HL-60 (cell line): ENCODE data around the gene LRRC25.

Source experiments
- GABPA ChIP-seq: IDR thresholded peaks from 2 replicates; pipeline ENCODE4 v1.6.1; 2012; ENCODE audit warnings: low read depth
- POLR2AphosphoS5 ChIP-seq: IDR thresholded peaks from 2 replicates; pipeline ENCODE4 v1.6.1; 2012; ENCODE audit warnings: low read depth
- SPI1 ChIP-seq: IDR thresholded peaks from 2 replicates; pipeline ENCODE4 v1.6.1; 2012; ENCODE audit warnings: low read depth, mild to moderate bottlenecking, borderline replicate concordance
- TF ChIP-seq, protein P1 (sequence below): IDR thresholded peaks from one replicate; pipeline ENCODE4 v1.5.1; 2011; ENCODE audit warnings: low read length, control low read depth, inconsistent platforms; ENCODE audit not compliant: insufficient read depth
- TF ChIP-seq, protein P2 (sequence below): IDR thresholded peaks from 2 replicates; pipeline ENCODE4 v1.6.1; 2012; ENCODE audit warnings: low read depth; ENCODE audit not compliant: insufficient replicate concordance

DNA sequence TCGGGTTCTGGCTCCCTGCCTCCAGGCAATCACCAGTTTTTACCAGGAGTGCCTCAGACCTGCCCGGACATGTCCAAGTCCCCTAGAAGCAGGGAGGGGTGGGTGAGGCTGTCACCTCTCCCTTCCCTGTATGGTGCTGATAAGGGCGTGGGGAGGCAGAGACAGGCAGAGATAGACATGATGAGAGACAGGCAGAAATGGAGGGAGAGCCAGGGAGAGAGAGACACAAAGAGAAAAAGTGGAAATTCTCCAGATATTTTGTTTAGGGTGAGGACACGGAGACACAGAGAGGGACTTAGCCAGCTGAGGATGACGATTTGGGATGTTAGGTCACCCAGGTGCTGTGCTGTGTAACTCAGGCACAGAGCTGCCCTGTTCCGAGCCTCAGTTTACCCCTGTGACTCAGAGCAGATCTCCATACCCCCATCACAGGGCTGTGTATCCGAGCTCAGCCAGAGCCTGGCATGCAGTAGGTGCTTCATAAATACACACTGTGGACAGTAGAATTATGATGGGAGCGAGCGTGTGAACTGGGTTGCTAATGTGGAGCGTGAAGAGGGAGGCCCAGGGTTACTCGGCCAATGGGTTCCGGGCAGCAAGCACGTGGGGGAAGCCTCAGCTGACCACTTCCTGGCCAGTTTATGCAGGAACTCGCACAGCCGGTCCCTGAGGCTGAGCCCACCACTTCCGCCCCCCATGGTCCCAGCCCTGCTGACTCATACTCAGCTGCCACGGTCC is 23.4 kb downstream of the LRRC25 start:
- TF ChIP-seq, protein P1, sequence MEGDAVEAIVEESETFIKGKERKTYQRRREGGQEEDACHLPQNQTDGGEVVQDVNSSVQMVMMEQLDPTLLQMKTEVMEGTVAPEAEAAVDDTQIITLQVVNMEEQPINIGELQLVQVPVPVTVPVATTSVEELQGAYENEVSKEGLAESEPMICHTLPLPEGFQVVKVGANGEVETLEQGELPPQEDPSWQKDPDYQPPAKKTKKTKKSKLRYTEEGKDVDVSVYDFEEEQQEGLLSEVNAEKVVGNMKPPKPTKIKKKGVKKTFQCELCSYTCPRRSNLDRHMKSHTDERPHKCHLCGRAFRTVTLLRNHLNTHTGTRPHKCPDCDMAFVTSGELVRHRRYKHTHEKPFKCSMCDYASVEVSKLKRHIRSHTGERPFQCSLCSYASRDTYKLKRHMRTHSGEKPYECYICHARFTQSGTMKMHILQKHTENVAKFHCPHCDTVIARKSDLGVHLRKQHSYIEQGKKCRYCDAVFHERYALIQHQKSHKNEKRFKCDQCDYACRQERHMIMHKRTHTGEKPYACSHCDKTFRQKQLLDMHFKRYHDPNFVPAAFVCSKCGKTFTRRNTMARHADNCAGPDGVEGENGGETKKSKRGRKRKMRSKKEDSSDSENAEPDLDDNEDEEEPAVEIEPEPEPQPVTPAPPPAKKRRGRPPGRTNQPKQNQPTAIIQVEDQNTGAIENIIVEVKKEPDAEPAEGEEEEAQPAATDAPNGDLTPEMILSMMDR: no peak
- TF ChIP-seq GABPA (peak; percentile 66), POLR2AphosphoS5 (no peak; the same call in 1 of the 2 replicates), SPI1 (peak; percentile 50; the same call in 1 of the 2 replicates)
- TF ChIP-seq, protein P2, sequence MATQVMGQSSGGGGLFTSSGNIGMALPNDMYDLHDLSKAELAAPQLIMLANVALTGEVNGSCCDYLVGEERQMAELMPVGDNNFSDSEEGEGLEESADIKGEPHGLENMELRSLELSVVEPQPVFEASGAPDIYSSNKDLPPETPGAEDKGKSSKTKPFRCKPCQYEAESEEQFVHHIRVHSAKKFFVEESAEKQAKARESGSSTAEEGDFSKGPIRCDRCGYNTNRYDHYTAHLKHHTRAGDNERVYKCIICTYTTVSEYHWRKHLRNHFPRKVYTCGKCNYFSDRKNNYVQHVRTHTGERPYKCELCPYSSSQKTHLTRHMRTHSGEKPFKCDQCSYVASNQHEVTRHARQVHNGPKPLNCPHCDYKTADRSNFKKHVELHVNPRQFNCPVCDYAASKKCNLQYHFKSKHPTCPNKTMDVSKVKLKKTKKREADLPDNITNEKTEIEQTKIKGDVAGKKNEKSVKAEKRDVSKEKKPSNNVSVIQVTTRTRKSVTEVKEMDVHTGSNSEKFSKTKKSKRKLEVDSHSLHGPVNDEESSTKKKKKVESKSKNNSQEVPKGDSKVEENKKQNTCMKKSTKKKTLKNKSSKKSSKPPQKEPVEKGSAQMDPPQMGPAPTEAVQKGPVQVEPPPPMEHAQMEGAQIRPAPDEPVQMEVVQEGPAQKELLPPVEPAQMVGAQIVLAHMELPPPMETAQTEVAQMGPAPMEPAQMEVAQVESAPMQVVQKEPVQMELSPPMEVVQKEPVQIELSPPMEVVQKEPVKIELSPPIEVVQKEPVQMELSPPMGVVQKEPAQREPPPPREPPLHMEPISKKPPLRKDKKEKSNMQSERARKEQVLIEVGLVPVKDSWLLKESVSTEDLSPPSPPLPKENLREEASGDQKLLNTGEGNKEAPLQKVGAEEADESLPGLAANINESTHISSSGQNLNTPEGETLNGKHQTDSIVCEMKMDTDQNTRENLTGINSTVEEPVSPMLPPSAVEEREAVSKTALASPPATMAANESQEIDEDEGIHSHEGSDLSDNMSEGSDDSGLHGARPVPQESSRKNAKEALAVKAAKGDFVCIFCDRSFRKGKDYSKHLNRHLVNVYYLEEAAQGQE: no peak
